Activated CD8-positive, alpha-beta memory T cell treated with anti-CD3 and anti-CD28 coated beads, Interleukin-2, amount 50 U/mL, for 4 hours (primary cell): ENCODE data around the gene CARS1.

Source experiments
- DNase-seq: peaks from one replicate; pipeline ENCODE4 v3.0.0-alpha.2; 2020

CARS1 gene

DNA sequence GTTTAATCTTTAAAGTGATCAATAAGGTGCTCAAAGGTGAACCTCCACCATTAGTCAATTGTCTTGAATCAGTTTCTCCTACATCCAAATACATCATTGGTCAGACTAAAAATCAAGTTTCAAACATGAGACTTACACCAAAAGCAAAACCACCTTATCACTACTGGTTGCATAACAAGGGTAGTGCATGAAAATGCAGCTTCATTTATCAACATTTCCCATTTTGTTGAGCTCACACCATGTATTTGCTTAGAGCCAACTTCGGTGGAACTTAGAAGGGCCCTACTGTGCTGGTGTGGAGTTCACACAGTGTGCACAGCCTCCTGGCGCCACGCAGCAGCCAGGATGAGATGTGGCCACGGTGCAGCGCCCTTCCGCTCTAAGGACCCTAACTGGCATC, 104.9 kb downstream of the CARS1 start:
- DNase-seq: no peak

DNA sequence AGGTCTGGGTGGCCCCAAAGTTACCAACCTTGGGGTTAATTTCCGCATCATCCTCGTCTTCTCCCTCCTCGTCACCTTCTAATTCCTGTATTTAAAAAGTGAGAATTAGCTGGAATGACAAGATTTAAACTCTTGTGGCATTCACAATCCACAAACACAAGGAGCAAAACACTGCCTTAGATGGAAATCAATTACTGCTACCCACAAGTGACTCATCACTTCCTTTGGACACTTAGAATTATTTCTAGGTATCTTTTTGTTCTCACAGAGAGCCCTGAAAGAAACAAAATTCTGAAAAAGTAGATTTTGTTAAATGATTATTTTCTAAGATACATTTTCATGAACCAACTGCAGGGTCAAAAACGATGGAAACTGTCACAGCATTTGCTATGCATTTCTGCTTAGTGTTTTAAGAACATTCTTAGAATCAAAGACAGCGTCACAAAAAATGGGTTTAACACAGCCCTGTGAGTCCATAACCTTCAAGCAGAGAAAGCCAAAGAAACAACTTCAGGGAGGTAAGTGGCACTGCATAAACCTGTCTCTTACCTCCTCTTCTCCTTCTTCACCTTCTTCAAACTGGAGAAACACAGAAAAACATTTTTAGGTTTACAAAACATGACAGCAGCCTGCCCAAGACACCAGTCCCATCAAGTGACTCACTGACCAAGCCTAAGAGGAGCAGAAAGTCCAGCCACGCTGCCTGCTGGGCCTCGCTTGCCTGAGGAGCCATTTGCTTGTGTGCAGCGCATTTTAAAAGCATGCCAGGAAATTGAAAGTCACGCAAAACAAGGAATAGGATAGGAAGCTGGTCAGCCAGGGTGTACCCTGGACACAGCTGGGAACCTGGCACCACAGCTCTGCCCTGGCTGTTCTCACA, 105.8 kb downstream of the CARS1 start:
- no peak for DNase-seq
